GM06990 (cell line): Measurements from ENCODE around the gene USH1C.

Source experiments
- DNase-seq: peaks from one replicate; pipeline ENCODE4 v3.0.0-alpha.2; 2011; ENCODE audit not compliant: insufficient read length; ENCODE audit errors: extremely low read depth
- H3K27me3 ChIP-seq: replicated peaks from 2 replicates; pipeline ENCODE4 v1.6.0; 2011; ENCODE audit warnings: low read length; ENCODE audit not compliant: control insufficient read depth, insufficient read depth
- H3K36me3 ChIP-seq: 2 replicates; pipeline ENCODE4 v1.5.1; 2011; ENCODE audit warnings: low read length; ENCODE audit not compliant: control insufficient read depth, insufficient read depth
- H3K4me3 ChIP-seq: replicated peaks from 2 replicates; pipeline ENCODE4 v1.5.1; 2011; ENCODE audit warnings: low read depth, mild to moderate bottlenecking, control low read depth, low read length
- TF ChIP-seq, protein P1 (sequence below): IDR thresholded peaks from 2 replicates; pipeline ENCODE4 v1.5.1; 2011; ENCODE audit warnings: low read length, control low read depth, mild to moderate bottlenecking, inconsistent platforms; ENCODE audit not compliant: insufficient read depth, poor library complexity, severe bottlenecking

The USH1C gene

DNA sequence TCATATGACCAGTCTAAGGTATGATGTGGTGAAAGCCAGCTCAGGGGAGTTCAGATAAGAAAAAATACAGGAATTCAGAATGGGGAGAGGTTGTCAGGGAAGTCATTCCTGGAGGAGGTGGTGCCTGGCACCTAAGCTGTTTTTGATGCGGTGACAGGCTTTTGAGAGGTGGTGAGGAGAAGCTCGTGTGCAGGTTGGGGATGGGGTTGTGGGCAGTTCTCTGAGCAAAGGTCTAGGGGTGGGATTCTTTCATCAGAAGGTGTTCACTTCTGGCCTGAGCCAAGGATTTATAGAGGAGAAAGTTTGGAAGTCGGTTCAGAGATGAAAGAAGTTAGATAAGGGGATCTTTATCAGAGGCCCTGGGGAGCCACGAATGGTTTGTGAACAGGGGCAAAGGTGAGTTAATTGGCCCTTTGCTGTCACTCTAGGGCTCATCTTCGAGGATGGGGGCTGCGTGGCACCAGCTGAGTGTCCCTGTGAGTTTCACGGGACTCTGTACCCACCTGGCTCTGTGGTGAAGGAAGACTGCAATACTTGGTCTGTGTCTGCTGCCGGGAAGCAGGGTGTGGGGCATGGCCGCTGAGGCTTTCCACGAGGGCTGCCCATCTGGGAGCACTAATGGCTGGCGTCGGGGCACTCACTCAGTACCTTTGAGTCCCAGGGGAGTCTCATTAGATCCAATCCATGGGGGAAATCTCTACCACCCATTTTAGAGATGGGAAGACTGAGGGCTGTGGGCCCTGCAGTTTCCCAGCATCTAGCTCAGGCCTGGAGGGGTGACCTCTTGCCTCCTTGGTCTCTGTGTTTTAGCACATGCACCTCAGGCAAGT is 16.3 kb upstream of the USH1C start:
- H3K27me3 ChIP-seq: no peaks in the 10 kb centered on the region; the same call in 1 of the 2 replicates
- DNase-seq: no peak
- no peak overlapping the region for H3K4me3 ChIP-seq
- TF ChIP-seq, protein P1, sequence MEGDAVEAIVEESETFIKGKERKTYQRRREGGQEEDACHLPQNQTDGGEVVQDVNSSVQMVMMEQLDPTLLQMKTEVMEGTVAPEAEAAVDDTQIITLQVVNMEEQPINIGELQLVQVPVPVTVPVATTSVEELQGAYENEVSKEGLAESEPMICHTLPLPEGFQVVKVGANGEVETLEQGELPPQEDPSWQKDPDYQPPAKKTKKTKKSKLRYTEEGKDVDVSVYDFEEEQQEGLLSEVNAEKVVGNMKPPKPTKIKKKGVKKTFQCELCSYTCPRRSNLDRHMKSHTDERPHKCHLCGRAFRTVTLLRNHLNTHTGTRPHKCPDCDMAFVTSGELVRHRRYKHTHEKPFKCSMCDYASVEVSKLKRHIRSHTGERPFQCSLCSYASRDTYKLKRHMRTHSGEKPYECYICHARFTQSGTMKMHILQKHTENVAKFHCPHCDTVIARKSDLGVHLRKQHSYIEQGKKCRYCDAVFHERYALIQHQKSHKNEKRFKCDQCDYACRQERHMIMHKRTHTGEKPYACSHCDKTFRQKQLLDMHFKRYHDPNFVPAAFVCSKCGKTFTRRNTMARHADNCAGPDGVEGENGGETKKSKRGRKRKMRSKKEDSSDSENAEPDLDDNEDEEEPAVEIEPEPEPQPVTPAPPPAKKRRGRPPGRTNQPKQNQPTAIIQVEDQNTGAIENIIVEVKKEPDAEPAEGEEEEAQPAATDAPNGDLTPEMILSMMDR: no peak
- H3K36me3 ChIP-seq: no peaks in the 10 kb centered on the region

DNA sequence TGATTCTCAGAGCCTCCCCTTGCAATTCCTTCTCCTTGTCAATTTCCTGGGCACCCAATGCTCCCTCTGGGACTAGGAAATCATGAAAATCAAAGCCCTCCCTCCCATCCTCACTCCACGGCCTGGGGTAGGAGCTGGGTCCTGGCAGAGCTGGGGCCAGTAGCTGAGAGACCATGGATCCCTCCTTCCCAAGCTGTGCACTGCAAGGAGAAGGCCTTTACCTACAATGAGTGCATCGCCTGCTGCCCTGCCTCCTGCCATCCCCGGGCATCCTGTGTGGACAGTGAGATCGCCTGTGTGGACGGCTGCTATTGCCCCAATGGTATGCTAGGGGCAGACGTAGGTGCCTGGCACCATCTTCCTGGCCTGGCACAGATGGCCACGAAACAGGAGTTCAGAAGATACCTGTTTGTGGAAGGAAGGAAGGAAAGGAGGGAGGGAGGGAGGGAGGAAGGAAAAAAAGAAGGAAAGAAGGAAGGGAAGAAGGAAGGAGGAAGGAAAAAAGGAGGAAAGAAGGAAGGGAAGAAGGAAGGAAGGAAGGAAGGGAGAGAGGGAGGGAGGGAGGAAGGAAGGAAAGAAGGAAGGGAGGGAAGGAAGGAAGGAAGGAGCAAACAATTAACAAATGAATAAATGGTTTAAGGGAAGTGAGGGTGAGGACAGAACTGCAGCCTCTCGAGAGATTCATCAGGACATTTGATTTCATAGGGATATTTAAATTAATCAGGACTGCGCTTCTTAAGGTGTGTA is 15.3 kb upstream of the USH1C start:
- TF ChIP-seq, protein P1: no peak
- Histone ChIP-seq H3K4me3 (no peak overlapping the region), H3K36me3 (no peaks in the 10 kb centered on the region), H3K27me3 (no peaks in the 10 kb centered on the region; the same call in 1 of the 2 replicates)
- no peak for DNase-seq

DNA sequence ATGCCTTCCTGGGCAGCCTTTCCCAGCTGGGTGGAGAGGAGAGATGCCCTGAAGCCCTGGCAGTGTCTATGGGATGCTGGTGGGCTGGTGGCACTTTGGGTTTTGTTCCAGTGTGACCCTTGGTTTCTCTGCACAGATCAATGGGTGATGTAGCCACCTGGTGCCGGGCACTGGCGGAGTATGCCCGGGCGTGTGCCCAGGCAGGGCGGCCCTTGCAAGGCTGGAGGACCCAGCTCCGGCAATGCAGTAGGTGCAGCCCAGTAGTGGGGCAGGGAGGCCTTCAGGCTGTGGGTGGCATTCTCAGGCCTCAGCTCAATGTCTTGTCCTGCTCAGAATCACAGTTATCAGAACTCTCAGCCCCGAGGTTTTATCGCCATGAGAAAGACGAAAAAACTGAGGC is 14.7 kb upstream of the USH1C start:
- Histone ChIP-seq H3K27me3 (no peaks in the 10 kb centered on the region; the same call in 1 of the 2 replicates), H3K36me3 (no peaks in the 10 kb centered on the region), H3K4me3 (no peak overlapping the region)
- DNase-seq: no peak
- TF ChIP-seq, protein P1: no peak

DNA sequence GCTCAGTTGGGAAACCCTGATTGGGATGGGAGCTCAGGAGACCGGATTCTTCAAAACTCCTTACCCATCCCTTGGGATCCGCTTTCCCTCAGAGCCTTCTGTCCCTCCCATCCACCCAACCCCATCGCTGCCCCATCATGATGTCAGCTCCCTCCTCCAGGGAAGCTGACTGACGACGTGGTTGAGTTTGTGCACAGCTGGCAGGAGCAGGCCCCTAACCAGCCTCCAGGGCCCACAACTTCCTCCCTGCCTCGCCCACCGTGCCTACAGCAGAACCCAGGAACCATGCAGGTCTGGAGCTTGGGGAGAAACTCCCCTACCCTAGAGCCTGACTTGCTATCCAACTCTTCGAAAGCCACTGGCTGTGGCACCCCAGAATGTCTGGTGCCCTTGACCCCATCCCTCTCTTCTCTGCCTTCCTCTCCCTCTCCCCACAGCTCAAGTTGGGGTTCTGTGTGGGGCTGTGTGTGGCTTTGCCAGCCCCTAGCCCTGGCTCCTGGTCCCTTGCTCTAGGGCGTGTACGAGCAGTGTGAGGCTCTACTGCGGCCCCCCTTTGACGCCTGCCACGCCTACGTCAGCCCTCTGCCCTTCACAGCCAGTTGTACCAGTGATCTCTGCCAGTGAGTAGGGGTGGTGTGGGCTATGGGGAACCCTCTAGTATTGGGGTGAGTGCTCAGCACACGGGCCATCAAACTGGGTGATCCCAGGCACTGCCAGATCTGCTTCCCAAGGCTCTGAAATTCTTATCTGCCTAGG is 14.0 kb upstream of the USH1C start:
- no peak for DNase-seq
- no peaks in the 10 kb centered on the region for H3K36me3 ChIP-seq
- no peak overlapping the region for H3K4me3 ChIP-seq
- H3K27me3 ChIP-seq: no peaks in the 10 kb centered on the region; the same call in 1 of the 2 replicates
- TF ChIP-seq, protein P1: no peak

DNA sequence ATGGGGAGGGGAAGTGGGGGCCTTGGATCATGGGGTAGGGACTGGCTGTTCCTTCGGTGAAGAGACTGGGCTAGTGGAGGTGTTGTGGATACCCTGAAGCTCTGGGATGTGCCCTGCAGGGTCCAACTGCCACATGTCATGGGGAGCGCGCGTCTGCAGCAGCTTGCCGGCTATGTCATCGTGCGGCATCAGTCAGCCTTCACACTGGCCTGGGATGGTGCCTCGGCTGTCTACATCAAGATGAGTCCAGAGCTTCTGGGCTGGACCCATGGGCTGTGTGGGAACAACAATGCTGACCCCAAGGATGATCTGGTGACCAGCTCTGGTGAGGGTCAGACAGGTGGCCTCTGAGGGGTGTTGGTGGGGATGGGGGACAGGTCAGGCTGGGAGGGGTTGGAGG is 12.8 kb upstream of the USH1C start:
- no peak overlapping the region for H3K4me3 ChIP-seq
- TF ChIP-seq, protein P1: no peak
- H3K27me3 ChIP-seq: no peaks in the 10 kb centered on the region; the same call in 1 of the 2 replicates
- DNase-seq: no peak
- no peaks in the 10 kb centered on the region for H3K36me3 ChIP-seq
